HG02642 (cell line): ENCODE data around the gene PIGM.
A peak's percentile ranks its signal among the peaks of the same experiment; 100 is the strongest.

Source experiments
- ATAC-seq: cut with Tn5 transposase; IDR thresholded peaks from one replicate; pipeline ENCODE4 v1.9.1; 2021; ENCODE audit warnings: mild to moderate bottlenecking; ENCODE audit not compliant: unreplicated experiment, poor library complexity

PIGM gene

DNA sequence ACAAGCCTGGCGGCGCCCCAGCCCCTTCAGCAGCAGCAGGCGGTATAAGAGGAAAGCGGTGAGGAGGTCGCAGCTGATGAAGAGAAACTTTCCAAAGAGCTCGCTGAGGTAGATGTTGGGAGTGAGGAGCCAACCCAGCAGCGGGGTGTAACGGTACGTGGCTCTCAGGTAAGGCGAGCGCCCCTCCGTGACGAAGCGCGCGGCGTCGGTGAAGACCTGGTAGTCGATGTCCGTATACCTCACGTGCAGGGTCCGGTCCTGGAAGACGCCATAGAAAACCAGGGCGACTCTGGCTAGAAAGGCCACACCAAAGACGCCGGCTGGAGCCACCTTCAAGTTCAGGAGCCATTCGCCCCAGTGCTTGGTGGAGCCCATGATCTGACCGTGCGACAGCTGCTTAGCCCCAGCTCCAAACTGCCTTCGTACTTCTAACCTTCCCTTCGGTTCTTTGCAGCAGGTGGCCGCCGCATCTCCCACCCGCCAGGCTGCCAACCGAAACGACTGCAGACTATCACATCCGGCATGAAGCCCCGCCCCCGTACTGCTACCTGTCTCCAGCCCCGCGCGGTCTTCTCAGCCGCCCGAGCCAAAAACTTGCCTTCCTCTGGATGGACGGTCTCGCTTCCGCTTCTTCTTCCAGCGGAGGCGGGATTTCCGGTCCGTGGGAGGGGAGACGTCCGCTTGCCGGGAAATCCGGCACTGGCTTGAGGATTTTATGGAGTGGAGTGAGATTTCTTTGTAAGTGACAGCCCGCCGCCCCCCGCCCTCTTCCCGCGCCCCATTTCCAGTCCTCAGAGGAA is at the start of gene PIGM:
PIGM (minus strand) TSS at position 626 of the 800 bp plus-strand sequence; CDS start at position 375, 251 bp downstream.
- ATAC-seq: peak; percentile 95

GRCh38 chr1:160081261-160081936 is 49.6 kb upstream of the PIGM start, which contains the start of gene KCNJ9:
TSS of gene KCNJ9 (plus strand) at chr1:160081538. CDS start at chr1:160084031, 2,493 bp downstream.
- no peak for ATAC-seq

DNA sequence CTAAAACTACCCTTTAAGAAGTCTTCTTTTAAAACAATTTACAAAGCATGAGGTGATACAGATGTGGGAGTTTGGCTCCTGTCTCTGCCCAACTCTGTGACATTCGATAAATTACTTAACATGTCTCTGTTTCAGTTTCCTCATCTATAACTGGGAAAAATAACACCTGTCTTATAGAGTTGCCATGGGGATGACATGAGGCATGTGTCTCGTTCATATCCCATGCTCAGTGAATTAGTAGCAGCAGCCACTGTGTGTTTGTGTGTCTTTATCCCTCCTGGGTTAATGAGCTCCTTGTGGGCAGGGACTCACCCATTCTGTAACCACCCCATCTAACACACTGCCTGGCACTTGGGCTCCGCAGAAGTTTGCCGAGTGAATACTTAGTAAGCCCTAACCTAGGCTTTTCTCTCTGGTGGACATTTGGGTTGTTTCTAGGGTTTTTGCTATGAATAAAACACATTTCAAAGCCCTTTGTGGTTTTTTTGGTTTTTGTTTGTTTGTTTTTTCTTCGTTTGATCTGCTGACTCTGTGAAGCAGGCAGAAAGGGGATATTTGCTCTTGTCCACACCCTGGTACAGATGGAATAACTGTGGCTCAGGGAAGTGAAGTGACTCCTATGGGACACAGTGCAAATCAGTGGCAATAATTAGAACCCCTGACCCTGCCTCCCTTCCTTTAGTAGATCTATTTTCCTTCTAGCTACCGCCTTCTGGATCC is 48.8 kb upstream of the PIGM start:
- ATAC-seq: no peak

DNA sequence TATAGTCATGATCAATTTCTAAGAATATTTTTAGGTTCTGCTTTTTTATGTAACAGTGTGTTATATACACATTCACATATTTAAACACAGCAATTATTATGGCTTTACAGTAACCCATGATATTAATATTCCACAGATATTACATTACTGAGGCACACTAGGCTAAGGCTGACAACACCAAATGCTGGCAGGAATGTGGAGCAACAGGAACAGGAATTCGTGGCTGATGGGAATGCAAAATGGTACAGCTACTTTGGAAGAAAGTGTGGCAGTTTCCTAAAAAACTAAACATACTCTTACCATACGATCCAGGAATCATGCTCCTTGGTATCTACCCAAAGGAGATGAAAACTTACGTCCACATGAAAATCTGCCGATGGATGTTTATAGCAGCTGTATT is 47.7 kb upstream of the PIGM start:
- ATAC-seq: no peak

- peak; percentile 78 for ATAC-seq
Measured at GRCh38 chr1:160078512-160079195, 46.9 kb upstream of the PIGM start.

DNA sequence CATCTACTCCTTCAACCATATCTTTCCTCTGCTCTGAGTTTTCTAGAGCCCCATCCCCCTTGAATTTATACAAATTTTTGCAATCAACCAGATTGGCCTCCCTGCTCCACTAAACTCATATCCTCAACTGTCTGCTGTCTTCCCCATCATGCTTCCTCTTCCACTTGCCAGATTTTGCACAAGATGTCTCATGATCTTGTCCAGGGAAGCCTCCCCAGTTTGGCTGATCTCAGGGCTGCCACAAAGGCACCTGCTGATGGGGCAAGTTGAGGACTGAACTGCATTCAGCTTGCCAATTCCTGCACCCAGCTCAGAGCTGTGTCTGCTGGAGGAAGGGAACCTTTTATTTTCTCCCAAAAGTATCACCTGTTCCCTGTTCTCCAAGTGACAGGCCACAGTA is 45.7 kb upstream of the PIGM start:
- ATAC-seq: no peak

DNA sequence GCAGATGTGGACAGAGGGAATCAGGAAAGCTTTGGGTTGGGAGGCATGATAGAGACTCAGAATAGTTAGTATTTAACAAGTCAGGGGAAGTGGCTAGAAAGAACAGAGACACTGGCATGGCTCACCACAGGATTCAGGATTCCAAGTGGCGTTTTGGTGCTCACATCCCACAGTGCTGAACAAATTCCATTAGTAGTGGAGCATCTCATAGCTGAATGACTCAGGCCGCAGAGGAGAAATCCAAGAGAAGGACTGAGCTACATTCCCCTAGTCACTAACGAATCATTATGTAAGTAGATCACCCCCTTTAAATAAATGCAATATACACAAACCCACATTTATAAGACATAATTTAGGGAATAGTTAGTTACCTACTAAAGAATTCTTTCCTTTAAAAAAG is 44.5 kb upstream of the PIGM start:
- ATAC-seq: no peak

- ATAC-seq: no peak
Measured at GRCh38 chr1:160075836-160076235, 44.0 kb upstream of the PIGM start.

GRCh38 chr1:160074865-160075264 is 43.1 kb upstream of the PIGM start:
- ATAC-seq: no peak

GRCh38 chr1:160071289-160071688 is 39.5 kb upstream of the PIGM start:
- no peak for ATAC-seq

- ATAC-seq: peak; percentile 54
Measured at GRCh38 chr1:160070243-160071163, 38.7 kb upstream of the PIGM start.

- no peak for ATAC-seq
Measured at GRCh38 chr1:160069460-160070231, 37.9 kb upstream of the PIGM start, which contains the start of gene KCNJ10. TSS of gene KCNJ10 (minus strand) at chr1:160070160. CDS start at chr1:160042532, 27,628 bp downstream.

- ATAC-seq: no peak
Measured at GRCh38 chr1:160068225-160068624, 36.4 kb upstream of the PIGM start.

DNA sequence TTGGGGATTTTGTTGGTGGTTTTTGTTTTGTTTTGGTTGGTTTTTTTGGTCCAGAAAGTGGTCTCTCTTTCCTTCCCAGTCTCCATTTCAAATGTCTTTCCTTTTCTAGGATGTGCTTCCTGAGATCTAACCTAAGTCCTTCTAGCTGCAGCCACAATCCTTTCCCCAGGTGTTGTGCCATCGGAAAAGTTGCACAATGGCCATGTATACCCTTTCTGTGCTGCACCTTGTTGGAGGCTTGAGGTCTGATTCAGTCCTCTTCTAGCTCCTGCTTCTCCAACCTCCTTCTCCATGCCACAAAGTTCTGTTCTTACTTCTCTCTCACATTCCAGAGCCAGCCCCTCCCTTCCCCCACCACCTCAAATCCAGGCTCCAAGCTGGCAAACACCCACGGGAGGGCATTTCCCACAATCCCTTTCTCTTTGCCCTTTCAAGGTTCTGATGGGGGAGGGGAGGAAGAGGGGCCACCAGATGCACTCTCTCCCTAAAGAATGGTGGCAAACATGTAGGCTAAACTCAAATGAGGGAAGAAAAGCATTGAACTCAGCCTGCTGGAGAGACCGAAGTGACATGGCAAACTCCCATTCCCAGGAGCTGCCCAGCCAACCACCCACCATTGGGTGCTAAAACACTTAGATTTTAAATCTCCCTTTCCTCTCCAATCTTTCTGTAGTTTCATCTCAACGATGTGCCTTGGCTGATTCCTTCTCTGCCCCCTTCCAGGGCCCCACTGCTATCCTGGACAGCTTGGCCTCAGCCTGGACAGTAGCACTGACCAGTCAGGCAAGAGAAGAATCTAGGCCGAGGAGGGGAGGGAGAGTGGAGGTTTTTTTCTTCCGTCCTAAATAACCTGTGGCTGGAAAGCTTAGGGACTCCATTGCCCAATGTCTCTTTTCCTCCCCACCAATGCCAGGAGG is 35.3 kb upstream of the PIGM start:
- no peak for ATAC-seq

- no peak for ATAC-seq
Measured at GRCh38 chr1:160064746-160065145, 33.0 kb upstream of the PIGM start.

DNA sequence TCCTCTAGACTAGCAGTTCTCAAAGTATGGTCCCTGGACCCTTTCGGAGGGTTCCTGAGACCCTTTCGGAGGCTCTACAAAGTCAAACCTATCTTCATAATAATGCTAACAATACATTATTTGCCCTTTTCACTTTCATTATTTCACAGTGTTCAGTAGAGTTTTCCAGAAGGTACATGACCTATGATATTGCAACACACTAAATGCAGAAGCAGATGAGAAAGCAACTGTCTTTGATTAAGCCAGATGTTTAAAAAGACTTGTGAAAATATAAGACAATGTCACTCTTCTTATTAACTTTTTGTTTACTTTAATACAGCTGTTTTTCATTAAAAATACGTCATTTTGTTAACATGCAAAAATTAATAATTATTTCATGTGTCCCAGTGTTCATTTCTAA is 32.4 kb upstream of the PIGM start:
- ATAC-seq: no peak

GRCh38 chr1:160063176-160063575 is 31.4 kb upstream of the PIGM start:
- ATAC-seq: no peak

- ATAC-seq: no peak
Measured at GRCh38 chr1:160062230-160062532, 30.4 kb upstream of the PIGM start.
